Activated T-cell treated with anti-CD3 and anti-CD28 coated beads for 48 hours (primary cell): ENCODE measurements around the gene SKI.

ENCODE experiments used
- DNase-seq: peaks from one replicate; pipeline ENCODE4 v3.0.0-alpha.2; 2020; ENCODE audit warnings: low read depth

SKI gene

GRCh38 chr1:2276803-2277580 lies 48.9 kb downstream of the SKI start:
- DNase-seq: no peak

- DNase-seq: no peak
Measured at GRCh38 chr1:2277741-2278488, 49.8 kb downstream of the SKI start.

GRCh38 chr1:2278591-2279209 lies 50.6 kb downstream of the SKI start:
- no peak for DNase-seq

- no peak for DNase-seq
Measured at GRCh38 chr1:2279210-2279639, 51.1 kb downstream of the SKI start.

GRCh38 chr1:2279817-2280216 lies 51.7 kb downstream of the SKI start:
- no peak for DNase-seq

- no peak for DNase-seq
Measured at GRCh38 chr1:2282556-2283270, 54.6 kb downstream of the SKI start.

- DNase-seq: no peak
Measured at GRCh38 chr1:2283371-2283990, 55.4 kb downstream of the SKI start.

GRCh38 chr1:2283991-2284895 lies 56.1 kb downstream of the SKI start:
- no peak for DNase-seq

GRCh38 chr1:2284932-2285331 lies 56.8 kb downstream of the SKI start:
- no peak for DNase-seq

GRCh38 chr1:2286923-2287322 lies 58.8 kb downstream of the SKI start:
- no peak for DNase-seq

- no peak for DNase-seq
Measured at GRCh38 chr1:2287649-2288048, 59.5 kb downstream of the SKI start.

- no peak for DNase-seq
Measured at GRCh38 chr1:2288311-2288710, 60.2 kb downstream of the SKI start.

GRCh38 chr1:2288816-2289536 lies 60.9 kb downstream of the SKI start:
- no peak for DNase-seq

GRCh38 chr1:2289607-2290006 lies 61.5 kb downstream of the SKI start:
- no peak for DNase-seq

- peak; percentile 25 for DNase-seq
Measured at GRCh38 chr1:2290171-2290578, 62.1 kb downstream of the SKI start.

- DNase-seq: peak; percentile 77
Measured at GRCh38 chr1:2290595-2291510, 62.7 kb downstream of the SKI start.

GRCh38 chr1:2291577-2291976 lies 63.5 kb downstream of the SKI start:
- DNase-seq: no peak

- no peak for DNase-seq
Measured at GRCh38 chr1:2292725-2293450, 64.8 kb downstream of the SKI start.
